ENCODE data around the gene STEAP1B.

GRCh38 chr7:22457471-22457870 lies 42.5 kb downstream of the STEAP1B start:
- TF ChIP-seq CTCF (conservative IDR thresholded peaks at IDR 0.05; ENCODE audit: low read length) (no peak), EZH2phosphoT487 (IDR thresholded peaks at IDR 0.05; ENCODE audit: borderline replicate concordance) (no peak)
